BE2C (cell line): ENCODE measurements around the gene ALG12.

Experiments
- DNase-seq: peaks from one replicate; pipeline ENCODE4 v3.0.0-alpha.2; 2020
- H3K27me3 ChIP-seq: fragments of 250-450 bp; sonication (Bioruptor Pico); 2 replicates; pipeline ENCODE4 v1.5.1; 2020; ENCODE audit warnings: mild to moderate bottlenecking
- H3K36me3 ChIP-seq: fragments of 250-450 bp; sonication (Bioruptor Pico); 2 replicates; pipeline ENCODE4 v1.5.1; 2020; ENCODE audit warnings: mild to moderate bottlenecking
- H3K4me1 ChIP-seq: fragments of 250-450 bp; sonication (Bioruptor Pico); 2 replicates; pipeline ENCODE4 v1.5.1; 2020
- H3K4me3 ChIP-seq: 2 replicates; pipeline ENCODE4 v1.5.1; 2011; ENCODE audit warnings: low read depth, low read length
- H3K9me3 ChIP-seq: fragments of 250-450 bp; sonication (Bioruptor Pico); 2 replicates; pipeline ENCODE4 v1.5.1; 2020
- TF ChIP-seq, protein P1 (sequence below): IDR thresholded peaks from 2 replicates; pipeline ENCODE4 v1.5.1; 2012; ENCODE audit warnings: mild to moderate bottlenecking, low read depth, low read length

The ALG12 gene

DNA sequence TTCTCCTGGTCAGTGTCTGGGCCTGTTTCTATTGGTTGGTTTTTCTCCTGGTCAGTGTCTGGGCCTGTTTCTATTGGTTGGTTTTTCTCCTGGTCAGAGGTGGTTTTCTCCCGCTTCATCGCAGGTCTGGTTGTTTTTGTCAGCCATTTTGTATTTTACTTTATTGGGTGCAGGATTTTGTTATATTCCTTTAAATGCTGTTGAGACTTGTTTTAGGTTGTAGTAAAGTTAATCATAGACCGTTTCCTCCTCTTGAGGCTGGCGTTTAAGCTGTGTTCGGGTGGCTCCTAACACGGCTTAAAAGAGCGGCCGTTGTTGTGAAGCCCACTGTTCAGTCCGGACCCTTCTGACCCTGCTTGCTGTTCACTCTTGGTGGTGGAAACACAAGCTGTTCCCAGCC is 38.4 kb downstream of the ALG12 start:
- no peak for DNase-seq
- Histone ChIP-seq H3K27me3 (no peaks in the 10 kb centered on the region), H3K9me3 (no peaks in the 10 kb centered on the region; the same call in 1 of the 2 replicates), H3K36me3 (peaks cover 26% of the 10 kb centered on the region), H3K4me3 (no peak overlapping the region), H3K4me1 (no peaks in the 10 kb centered on the region)
- TF ChIP-seq, protein P1, sequence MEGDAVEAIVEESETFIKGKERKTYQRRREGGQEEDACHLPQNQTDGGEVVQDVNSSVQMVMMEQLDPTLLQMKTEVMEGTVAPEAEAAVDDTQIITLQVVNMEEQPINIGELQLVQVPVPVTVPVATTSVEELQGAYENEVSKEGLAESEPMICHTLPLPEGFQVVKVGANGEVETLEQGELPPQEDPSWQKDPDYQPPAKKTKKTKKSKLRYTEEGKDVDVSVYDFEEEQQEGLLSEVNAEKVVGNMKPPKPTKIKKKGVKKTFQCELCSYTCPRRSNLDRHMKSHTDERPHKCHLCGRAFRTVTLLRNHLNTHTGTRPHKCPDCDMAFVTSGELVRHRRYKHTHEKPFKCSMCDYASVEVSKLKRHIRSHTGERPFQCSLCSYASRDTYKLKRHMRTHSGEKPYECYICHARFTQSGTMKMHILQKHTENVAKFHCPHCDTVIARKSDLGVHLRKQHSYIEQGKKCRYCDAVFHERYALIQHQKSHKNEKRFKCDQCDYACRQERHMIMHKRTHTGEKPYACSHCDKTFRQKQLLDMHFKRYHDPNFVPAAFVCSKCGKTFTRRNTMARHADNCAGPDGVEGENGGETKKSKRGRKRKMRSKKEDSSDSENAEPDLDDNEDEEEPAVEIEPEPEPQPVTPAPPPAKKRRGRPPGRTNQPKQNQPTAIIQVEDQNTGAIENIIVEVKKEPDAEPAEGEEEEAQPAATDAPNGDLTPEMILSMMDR = no peak

DNA sequence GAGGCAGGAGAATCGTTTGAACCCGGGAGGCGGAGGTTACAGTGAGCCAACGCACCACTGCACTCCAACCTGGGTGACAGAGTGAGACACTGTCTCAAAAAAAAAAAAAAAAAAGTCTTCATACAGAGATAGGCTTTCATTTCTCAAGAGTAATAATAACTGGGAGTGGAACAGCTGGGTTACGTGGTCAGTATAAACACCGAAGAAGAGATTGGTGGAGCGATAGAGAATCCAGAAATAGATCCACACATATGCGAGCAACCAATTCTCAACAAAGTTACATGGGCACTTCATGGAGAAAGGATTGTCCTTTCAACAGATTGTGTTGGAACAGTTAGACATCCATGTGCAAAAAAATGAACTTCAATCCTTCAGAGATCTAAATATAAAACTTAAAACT is 40.0 kb downstream of the ALG12 start:
- Histone ChIP-seq H3K9me3 (no peaks in the 10 kb centered on the region; the same call in 1 of the 2 replicates), H3K36me3 (peaks cover 13% of the 10 kb centered on the region), H3K4me3 (no peak overlapping the region), H3K27me3 (no peaks in the 10 kb centered on the region), H3K4me1 (no peaks in the 10 kb centered on the region)
- TF ChIP-seq, protein P1 = no peak
- DNase-seq = no peak

DNA sequence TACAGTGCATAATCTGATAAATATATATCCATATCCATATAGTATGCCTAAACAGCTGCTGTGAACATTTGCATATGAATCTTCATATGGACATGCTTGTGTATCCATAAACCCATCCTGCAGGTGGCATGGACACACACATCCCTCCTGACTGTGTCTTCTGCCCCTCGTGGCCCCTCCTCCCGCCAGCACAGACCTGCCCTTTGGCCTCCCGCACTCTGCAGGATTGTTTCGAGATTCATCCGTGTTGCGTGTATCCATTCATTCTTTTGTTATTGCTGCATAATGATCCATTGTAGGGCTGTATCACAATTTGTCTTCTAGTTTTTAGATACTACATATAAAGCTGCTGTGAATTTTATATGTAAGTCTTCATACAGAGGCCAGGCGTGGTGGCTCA is 40.6 kb downstream of the ALG12 start:
- TF ChIP-seq, protein P1 = no peak
- DNase-seq = no peak
- H3K27me3 ChIP-seq = no peaks in the 10 kb centered on the region
- no peaks in the 10 kb centered on the region; the same call in 1 of the 2 replicates for H3K9me3 ChIP-seq
- peaks cover 13% of the 10 kb centered on the region for H3K36me3 ChIP-seq
- H3K4me3 ChIP-seq = no peak overlapping the region
- H3K4me1 ChIP-seq = no peaks in the 10 kb centered on the region

DNA sequence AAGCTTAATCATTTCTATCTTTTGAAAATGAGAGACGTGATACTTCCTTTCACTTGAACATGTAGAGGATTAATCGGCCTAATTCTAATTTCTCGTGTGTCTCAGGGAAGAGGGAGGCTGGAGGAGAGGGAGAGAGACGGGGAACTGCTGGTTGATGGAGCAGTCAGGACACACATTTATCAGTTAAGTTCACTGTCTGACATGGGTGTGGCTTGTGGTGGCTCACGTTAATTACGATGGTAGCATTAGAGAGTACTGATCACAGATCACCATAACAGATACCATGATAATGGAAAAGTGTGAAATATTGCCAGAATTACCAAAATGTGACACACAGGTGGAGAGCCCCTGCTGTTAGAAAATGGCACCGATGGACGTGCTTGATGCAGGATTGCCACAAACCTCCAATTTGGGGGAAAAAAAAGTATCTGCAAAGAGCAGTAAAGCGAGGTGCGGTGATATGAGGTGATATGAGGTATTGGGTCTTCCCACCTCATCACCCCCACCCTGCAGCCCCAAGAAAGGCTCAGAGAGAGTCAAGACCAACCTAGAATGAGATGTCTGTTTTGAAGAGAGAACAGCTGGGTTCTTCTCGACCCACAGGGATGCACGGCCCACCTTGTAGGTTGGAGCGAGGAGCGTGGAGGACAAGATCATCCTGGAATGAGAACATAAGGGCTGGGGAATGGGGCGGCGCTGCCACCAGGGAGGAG is 44.9 kb downstream of the ALG12 start:
- Histone ChIP-seq H3K9me3 (peaks cover 4% of the 10 kb centered on the region; the same call in 1 of the 2 replicates), H3K4me3 (no peak overlapping the region), H3K4me1 (no peaks in the 10 kb centered on the region), H3K27me3 (no peaks in the 10 kb centered on the region), H3K36me3 (peaks cover 13% of the 10 kb centered on the region)
- DNase-seq = no peak
- TF ChIP-seq, protein P1 = no peak

DNA sequence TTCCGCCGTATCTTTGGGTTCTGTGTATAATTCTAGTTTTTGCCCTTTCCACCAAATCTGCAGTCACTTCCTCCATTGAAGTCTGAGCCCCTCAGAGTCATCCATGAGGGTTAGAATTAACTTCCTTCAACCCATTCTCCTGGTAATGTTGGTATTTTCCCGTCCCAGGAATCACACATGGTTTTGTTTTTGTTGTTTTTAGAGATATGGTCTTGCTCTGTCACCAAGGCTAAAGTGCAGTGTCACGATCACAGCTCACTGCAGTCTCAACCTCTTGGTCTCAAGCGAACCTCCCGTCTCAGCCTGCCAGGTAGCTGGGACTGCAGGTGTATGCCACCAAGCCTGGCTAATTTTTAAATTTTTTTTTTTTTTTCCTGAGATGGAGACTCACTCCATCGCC is 45.9 kb downstream of the ALG12 start:
- Histone ChIP-seq H3K4me1 (no peaks in the 10 kb centered on the region), H3K4me3 (no peak overlapping the region), H3K36me3 (peaks cover 11% of the 10 kb centered on the region), H3K9me3 (peaks cover 4% of the 10 kb centered on the region; the same call in 1 of the 2 replicates), H3K27me3 (no peaks in the 10 kb centered on the region)
- no peak for DNase-seq
- TF ChIP-seq, protein P1 = no peak

DNA sequence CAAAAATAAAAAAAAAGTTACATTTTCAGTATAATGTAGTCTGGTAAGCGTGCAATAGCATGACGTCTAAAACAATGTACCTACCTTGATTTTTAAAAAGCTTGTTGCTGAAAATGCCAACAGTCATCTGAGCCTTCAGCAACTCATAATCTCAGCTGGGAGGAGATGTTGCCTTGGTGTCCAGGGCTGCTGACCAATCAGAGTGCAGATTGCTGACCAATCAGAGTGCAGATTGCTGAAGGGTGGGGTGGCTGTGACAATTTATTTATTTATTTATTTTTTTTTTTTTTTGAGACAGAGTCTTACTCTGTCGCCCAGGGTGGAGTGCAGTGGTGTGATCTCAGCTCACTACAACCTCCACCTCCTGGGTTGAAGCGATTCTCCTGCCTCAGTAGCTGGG is 46.8 kb downstream of the ALG12 start:
- DNase-seq = no peak
- peaks cover 6% of the 10 kb centered on the region for H3K36me3 ChIP-seq
- TF ChIP-seq, protein P1 = no peak
- no peak overlapping the region for H3K4me3 ChIP-seq
- no peaks in the 10 kb centered on the region for H3K4me1 ChIP-seq
- no peaks in the 10 kb centered on the region for H3K27me3 ChIP-seq
- peaks cover 4% of the 10 kb centered on the region; the same call in 1 of the 2 replicates for H3K9me3 ChIP-seq
